Measurements from ENCODE around the gene TDRD7.

DNA sequence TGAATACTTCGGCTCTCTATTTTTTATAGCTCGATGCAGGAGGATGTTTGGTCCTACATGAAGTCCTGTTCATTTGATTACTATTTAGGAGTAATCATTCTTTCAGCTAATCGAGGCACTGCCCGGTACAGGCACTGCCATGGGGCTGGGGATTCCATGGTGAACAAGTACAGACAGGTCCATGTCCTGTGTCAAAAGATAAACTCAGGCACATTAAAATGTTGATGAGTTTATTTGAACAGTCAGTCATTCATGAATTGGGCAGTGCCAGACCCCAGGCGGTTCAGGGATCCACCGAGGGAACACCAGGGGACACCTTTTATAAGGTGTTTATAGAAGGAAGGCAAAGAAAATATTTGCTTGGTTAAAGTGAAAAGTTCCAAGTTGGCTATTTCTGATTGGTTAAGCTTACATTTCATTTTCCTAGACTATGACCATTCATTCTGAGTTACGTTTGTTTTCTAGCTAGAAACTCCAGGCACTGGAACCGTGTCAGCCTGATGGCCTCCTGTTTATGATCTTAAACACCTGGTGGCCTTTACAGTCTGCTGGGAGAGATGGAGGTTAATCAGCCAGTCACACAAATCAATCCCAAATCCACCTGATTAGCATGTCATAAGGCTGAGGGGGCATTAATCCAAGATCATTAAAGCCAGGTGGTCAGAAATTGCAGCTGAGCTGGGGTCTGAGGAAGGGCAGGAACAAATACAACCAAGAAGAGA lies 47.0 kb upstream of the TDRD7 start:
- no peak for TF ChIP-seq MED1 (CRISPR knock-in tag; IDR thresholded peaks at IDR 0.05; ENCODE audit: borderline replicate concordance)
- TF ChIP-seq RBM34 (IDR thresholded peaks at IDR 0.05; ENCODE audit: borderline replicate concordance, insufficient read depth, low read length) = no peak
- TF ChIP-seq, protein P1, sequence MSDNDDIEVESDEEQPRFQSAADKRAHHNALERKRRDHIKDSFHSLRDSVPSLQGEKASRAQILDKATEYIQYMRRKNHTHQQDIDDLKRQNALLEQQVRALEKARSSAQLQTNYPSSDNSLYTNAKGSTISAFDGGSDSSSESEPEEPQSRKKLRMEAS (CRISPR knock-in tag; IDR thresholded peaks at IDR 0.05) = no peak
- no peak for TF ChIP-seq SP1 (CRISPR knock-in tag; IDR thresholded peaks at IDR 0.05)
- no peak for TF ChIP-seq STAT5B (CRISPR knock-in tag; IDR thresholded peaks at IDR 0.05)
- TF ChIP-seq POLR2AphosphoS5 (IDR thresholded peaks at IDR 0.05; ENCODE audit: control insufficient read depth, insufficient read depth, low read depth, low read length) = no peak
- no peak for TF ChIP-seq ZNF431 (CRISPR knock-in tag; IDR thresholded peaks at IDR 0.05)
- TF ChIP-seq PCBP2 (IDR thresholded peaks at IDR 0.05; ENCODE audit: low read depth, low read length, poor library complexity, severe bottlenecking) = no peak
- TF ChIP-seq FOXK1 (CRISPR knock-in tag; IDR thresholded peaks at IDR 0.05; ENCODE audit: borderline replicate concordance) = no peak

Data from K562 (cell line).